Measurements from ENCODE around the gene MAP3K13.
"Not testable (repeated sequence)": the region's sequence is repeated elsewhere in the genome, so short reads cannot be mapped to it uniquely, and the experiment has no call there.

The MAP3K13 gene

GRCh38 chr3:185448107-185448506 lies 85.2 kb downstream of the MAP3K13 start:
- DNase-seq (ENCODE audit: low spot score), result no peak

GRCh38 chr3:185451432-185451831 lies 88.5 kb downstream of the MAP3K13 start:
- DNase-seq (ENCODE audit: low spot score), result not testable (repeated sequence)

- DNase-seq (ENCODE audit: low spot score), result no peak
Observed at GRCh38 chr3:185457376-185457775, 94.4 kb downstream of the MAP3K13 start.

GRCh38 chr3:185460309-185460708 lies 97.4 kb downstream of the MAP3K13 start:
- DNase-seq (ENCODE audit: low spot score), result no peak

- peak; percentile 38 for DNase-seq (ENCODE audit: low spot score)
Observed at GRCh38 chr3:185460719-185461350, 97.9 kb downstream of the MAP3K13 start.

- no peak for DNase-seq (ENCODE audit: low spot score)
Observed at GRCh38 chr3:185465471-185465870, 102.5 kb downstream of the MAP3K13 start.

- DNase-seq (ENCODE audit: low spot score), result not testable (repeated sequence)
Observed at GRCh38 chr3:185466123-185466522, 103.2 kb downstream of the MAP3K13 start.

GRCh38 chr3:185469542-185469941 lies 106.6 kb downstream of the MAP3K13 start:
- DNase-seq (ENCODE audit: low spot score), result no peak

GRCh38 chr3:185470323-185470722 lies 107.4 kb downstream of the MAP3K13 start:
- DNase-seq (ENCODE audit: low spot score), result peak; percentile 50

GRCh38 chr3:185473290-185473815 lies 110.4 kb downstream of the MAP3K13 start:
- DNase-seq (ENCODE audit: low spot score), result no peak

GRCh38 chr3:185474922-185475321 lies 112.0 kb downstream of the MAP3K13 start:
- not testable (repeated sequence) for DNase-seq (ENCODE audit: low spot score)

- no peak for DNase-seq (ENCODE audit: low spot score)
Observed at GRCh38 chr3:185477316-185477715, 114.4 kb downstream of the MAP3K13 start.

GRCh38 chr3:185479373-185479945 lies 116.5 kb downstream of the MAP3K13 start:
- DNase-seq (ENCODE audit: low spot score), result no peak

- no peak for DNase-seq (ENCODE audit: low spot score)
Observed at GRCh38 chr3:185484296-185484695, 121.4 kb downstream of the MAP3K13 start.

- no peak for DNase-seq (ENCODE audit: low spot score)
Observed at GRCh38 chr3:185486394-185486793, 123.5 kb downstream of the MAP3K13 start.

GRCh38 chr3:185488465-185488864 lies 125.5 kb downstream of the MAP3K13 start:
- no peak for DNase-seq (ENCODE audit: low spot score)

GRCh38 chr3:185489462-185489861 lies 126.5 kb downstream of the MAP3K13 start:
- DNase-seq (ENCODE audit: low spot score), result no peak

- DNase-seq (ENCODE audit: low spot score), result no peak
Observed at GRCh38 chr3:185490241-185490640, 127.3 kb downstream of the MAP3K13 start.

- peak; percentile 100 for DNase-seq (ENCODE audit: low spot score)
Observed at GRCh38 chr3:185498503-185499396, 135.8 kb downstream of the MAP3K13 start, which contains the start of gene TMEM41A. Gene TMEM41A, minus strand, starts transcription at chr3:185499035. Its CDS starts 74 bp downstream, at chr3:185498961.

GRCh38 chr3:185502987-185503386 lies 140.1 kb downstream of the MAP3K13 start:
- DNase-seq (ENCODE audit: low spot score), result no peak

- no peak for DNase-seq (ENCODE audit: low spot score)
Observed at GRCh38 chr3:185503521-185503920, 140.6 kb downstream of the MAP3K13 start.

- DNase-seq (ENCODE audit: low spot score), result no peak
Observed at GRCh38 chr3:185504636-185505035, 141.7 kb downstream of the MAP3K13 start.

- no peak for DNase-seq (ENCODE audit: low spot score)
Observed at GRCh38 chr3:185507883-185508282, 144.9 kb downstream of the MAP3K13 start.
